Measurements from ENCODE around the gene POU3F1. TPM values are rescaled to one million over a fixed set of nuclear protein-coding genes. Genes with fewer than 3 reads are reported as not detected.

POU3F1 gene
- total RNA-seq, 1 experiment from 2014 or later, result 5.8 TPM

DNA sequence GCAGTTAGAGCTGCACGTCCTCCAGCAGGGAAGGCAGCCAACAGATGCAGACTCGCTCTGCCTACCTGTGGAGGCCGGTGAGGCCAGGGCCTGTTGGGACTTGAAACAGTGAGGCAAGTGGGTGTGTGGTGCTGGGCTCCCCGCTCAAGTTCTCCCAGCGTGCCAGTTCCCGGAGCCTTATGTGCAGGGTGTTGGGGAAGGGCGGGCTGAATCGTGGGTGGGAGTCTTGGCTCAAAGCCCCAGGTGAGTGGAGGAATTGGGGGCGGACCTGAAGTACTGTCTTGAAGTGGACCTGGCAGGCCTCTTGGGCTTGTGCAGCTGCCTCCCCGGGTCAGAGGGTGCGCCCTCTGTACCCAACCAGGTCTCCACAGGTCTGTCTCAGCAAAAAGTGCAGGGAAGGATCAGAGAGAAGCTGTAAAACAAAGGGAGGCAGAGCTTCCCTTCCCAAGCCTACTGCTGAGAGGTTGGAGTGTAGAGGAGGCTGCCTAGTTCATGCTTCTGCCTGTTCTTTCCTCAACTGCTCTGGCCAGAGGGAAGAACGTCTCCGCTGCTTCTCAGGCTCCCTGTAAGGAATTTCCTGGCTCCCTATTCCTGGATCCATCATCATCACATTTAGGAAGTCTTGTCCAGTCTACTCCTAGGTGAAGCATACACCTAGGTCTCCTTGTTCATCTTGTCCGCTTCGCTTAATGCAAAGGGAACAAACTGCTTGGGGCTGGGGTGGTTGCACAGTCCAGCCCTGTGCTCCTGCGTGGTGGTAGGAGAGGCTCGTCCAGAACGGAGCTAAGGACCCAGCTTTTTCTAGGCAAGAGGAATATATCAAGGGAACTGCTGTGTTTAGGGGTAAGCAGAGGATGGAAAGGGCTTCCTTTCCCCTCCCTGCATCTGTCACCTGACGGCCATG is 19.1 kb downstream of the POU3F1 start:
- Histone ChIP-seq H2BK120ac (ENCODE audit: low read depth, low read length, poor library complexity, severe bottlenecking) (no peak overlapping the region), H2BK5ac (ENCODE audit: insufficient read length, low read length) (no peak overlapping the region), H3K4ac (ENCODE audit: low read depth, low read length) (no peak overlapping the region), H4K8ac (replicated peaks; ENCODE audit: insufficient read length, low read depth, low read length) (no peak overlapping the region), H3K9me3 (ENCODE audit: control insufficient read depth, low read depth, low read length) (no peaks in the 10 kb centered on the region), H3K79me2 (ENCODE audit: insufficient read depth, low read length) (no peaks in the 10 kb centered on the region), H3T11ph (ENCODE audit: low read length) (no peak overlapping the region), H3K14ac (ENCODE audit: insufficient read depth, low read length) (no peak overlapping the region), H4K5ac (ENCODE audit: insufficient read length, low read depth, low read length) (no peak overlapping the region), H3K4me2 (ENCODE audit: insufficient read depth, insufficient read length, low read length) (no peak overlapping the region), H4K91ac (ENCODE audit: insufficient read length, low read depth, low read length) (no peak overlapping the region), H3K79me1 (ENCODE audit: insufficient read depth, low read depth, low read length, poor library complexity, severe bottlenecking) (no peaks in the 10 kb centered on the region), H2BK12ac (ENCODE audit: insufficient read length, low read depth, low read length) (no peak overlapping the region), H3K56ac (ENCODE audit: insufficient read length, low read depth, low read length) (no peak overlapping the region), H3K23me2 (ENCODE audit: insufficient read length, low read depth, low read length, poor library complexity, severe bottlenecking) (no peaks in the 10 kb centered on the region), H3K27me3 (ENCODE audit: insufficient read depth, low read length) (no peaks in the 10 kb centered on the region), H3K27ac (ENCODE audit: insufficient read length, low read depth, low read length) (no peak overlapping the region), H3K23ac (ENCODE audit: insufficient read length, low read depth, low read length) (no peak overlapping the region), H2AK5ac (ENCODE audit: insufficient read length, low read length) (no peak overlapping the region), H4K20me1 (ENCODE audit: control insufficient read depth, insufficient read depth, insufficient read length) (no peaks in the 10 kb centered on the region), H2BK20ac (ENCODE audit: low read depth, low read length, poor library complexity, severe bottlenecking) (no peak overlapping the region), H3K4me1 (ENCODE audit: insufficient read depth, low read length) (peaks cover 2% of the 10 kb centered on the region; the same call in 1 of the 2 replicates), H3K9ac (ENCODE audit: extremely low read depth, insufficient read length, low read length) (no peak overlapping the region), H2BK15ac (ENCODE audit: low read depth, low read length) (no peak overlapping the region), H2AFZ (ENCODE audit: low read length) (no peak overlapping the region), H3K18ac (ENCODE audit: insufficient read length, low read depth, low read length) (no peak overlapping the region)
- H3K27me3 Mint-ChIP-seq (ENCODE audit: low read depth), result no peaks in the 10 kb centered on the region
- TF ChIP-seq, protein P1, sequence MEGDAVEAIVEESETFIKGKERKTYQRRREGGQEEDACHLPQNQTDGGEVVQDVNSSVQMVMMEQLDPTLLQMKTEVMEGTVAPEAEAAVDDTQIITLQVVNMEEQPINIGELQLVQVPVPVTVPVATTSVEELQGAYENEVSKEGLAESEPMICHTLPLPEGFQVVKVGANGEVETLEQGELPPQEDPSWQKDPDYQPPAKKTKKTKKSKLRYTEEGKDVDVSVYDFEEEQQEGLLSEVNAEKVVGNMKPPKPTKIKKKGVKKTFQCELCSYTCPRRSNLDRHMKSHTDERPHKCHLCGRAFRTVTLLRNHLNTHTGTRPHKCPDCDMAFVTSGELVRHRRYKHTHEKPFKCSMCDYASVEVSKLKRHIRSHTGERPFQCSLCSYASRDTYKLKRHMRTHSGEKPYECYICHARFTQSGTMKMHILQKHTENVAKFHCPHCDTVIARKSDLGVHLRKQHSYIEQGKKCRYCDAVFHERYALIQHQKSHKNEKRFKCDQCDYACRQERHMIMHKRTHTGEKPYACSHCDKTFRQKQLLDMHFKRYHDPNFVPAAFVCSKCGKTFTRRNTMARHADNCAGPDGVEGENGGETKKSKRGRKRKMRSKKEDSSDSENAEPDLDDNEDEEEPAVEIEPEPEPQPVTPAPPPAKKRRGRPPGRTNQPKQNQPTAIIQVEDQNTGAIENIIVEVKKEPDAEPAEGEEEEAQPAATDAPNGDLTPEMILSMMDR (conservative IDR thresholded peaks at IDR 0.05), result no peak
- peak overlapping the region in 2 of 3 experiments; percentile 68 to 77; a peak in 3 of 7 replicates for H3K27ac Mint-ChIP-seq
- no peak for DNase-seq
- no CpG with 5 or more reads among the region's 19 CpGs for WGBS (ENCODE audit: extremely low coverage, insufficient read length, low lambda C conversion rate)
- H3K36me3 Mint-ChIP-seq (ENCODE audit: insufficient read depth in 1 of 3, low read depth in 3 of 3), result peaks cover 13 to 41% (median 28%) of the 10 kb centered on the region in 3 experiments; a peak in 6 of 7 replicates
- no peaks in the 10 kb centered on the region for H3K9me3 Mint-ChIP-seq
- H3K4me1 Mint-ChIP-seq, result peaks cover 35 to 49% of the 10 kb centered on the region in 2 experiments
- H3K4me3 Mint-ChIP-seq, result no peak overlapping the region; a peak in 1 of 5 replicates

Data from H9 (cell line).